ENCODE measurements around the gene OR2T34. TPM values are rescaled to one million over a fixed set of nuclear protein-coding genes. Genes with fewer than 3 reads are reported as not detected.
"Not testable (repeated sequence)": the region's sequence is repeated elsewhere in the genome, so short reads cannot be mapped to it uniquely, and the experiment has no call there.

OR2T34 gene
- total RNA-seq, 2 donors from 2014 or later, result not detected

DNA sequence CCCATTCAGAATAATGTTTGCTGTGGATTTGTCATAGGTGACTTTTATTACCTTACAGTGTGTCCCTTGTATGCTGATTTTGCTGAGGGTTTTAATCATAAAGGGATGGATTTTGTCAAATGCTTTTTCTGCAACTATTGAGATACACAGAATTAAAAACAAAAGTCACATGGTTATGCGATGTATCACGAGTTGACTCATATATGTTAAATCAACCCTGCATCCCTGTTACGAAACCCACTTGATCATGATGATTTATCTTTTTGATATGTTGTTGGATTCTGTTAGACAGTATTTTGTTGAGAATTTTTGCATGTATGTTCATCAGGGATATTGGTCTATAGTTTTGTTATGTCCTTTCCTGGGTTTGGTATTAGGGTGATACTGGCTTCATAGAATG lies 10.7 kb upstream of the OR2T34 start:
- Mint-ChIP-seq H3K27ac (no peak overlapping the region), H3K9me3 (peaks cover 2% of the 10 kb centered on the region), H3K27me3 (peaks cover 7 to 11% of the 10 kb centered on the region in 2 donors)

DNA sequence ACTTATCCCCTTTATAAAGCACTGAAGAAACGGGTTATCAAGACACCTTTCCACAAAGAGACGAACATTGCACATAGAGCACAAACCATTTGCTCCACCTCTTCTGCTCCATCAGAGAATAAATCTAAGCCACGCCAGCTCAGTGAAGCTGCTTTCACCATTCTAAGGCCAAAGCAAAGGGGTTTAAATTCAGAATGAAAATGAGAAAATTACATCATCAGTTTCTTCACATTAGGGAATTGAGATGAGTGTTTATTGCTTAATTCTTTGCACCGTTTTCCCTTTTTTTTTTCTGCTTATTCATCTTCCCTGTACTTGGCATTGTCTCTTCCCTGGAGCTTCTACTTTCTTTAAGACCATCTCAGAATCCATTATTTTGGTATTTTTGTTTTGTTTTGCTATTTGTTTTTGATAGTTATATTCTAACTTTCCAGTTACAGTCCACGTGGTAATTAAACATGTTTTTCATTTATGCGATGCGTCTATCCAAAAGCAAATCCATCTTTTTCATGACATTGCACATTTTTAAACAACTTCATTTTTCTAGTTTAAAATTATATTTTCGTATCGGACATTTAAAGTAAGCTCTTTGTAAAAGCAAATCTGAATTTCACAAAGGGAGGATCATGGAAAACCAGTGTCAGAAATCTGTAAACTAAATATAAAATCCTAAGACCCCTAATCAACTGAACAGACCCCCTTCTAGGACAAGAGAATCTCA lies 1.9 kb upstream of the OR2T34 start:
- no peaks in the 10 kb centered on the region for H3K4me1 Mint-ChIP-seq (ENCODE audit: low read depth in 2 of 2)
- H3K9me3 Mint-ChIP-seq, result no peaks in the 10 kb centered on the region
- DNase-seq (ENCODE audit: low spot score), result no peak
- no peak overlapping the region for H3K27ac Mint-ChIP-seq
- H3K4me3 Mint-ChIP-seq, result no peak overlapping the region
- no peaks in the 10 kb centered on the region for H3K27me3 Mint-ChIP-seq
- ATAC-seq, result no peak
- H3K36me3 Mint-ChIP-seq, result no peaks in the 10 kb centered on the region

More for the DNA sequence above, 10.7 kb upstream of the OR2T34 start:
- H3K4me3 Mint-ChIP-seq, result no peak overlapping the region
- ATAC-seq, result no peak
- H3K4me1 Mint-ChIP-seq (ENCODE audit: low read depth in 2 of 2), result no peaks in the 10 kb centered on the region
- DNase-seq (ENCODE audit: low spot score), result no peak
- H3K36me3 Mint-ChIP-seq, result no peaks in the 10 kb centered on the region

DNA sequence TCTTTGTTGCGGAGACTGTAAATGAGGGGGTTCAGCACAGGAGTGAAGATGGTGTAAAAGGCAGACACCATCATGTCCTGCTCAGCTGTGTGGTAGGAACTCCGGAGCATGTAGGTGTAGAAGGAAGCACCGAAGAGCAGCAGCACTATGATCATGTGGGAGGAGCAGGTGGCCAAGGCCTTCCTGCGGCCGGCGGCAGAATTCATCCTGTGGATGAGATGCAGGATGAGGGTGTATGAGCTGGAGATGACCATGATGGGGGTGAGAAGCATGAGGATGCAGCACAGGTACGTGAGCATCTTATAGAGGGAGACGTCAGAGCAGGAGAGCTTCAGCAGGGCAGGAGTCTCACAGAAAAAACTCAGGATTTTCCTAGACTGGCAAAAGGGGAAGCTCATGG lies 701 bp downstream of the OR2T34 start:
- H3K36me3 Mint-ChIP-seq; ATAC-seq; H3K4me3 Mint-ChIP-seq; H3K4me1 Mint-ChIP-seq (ENCODE audit: low read depth in 2 of 2); H3K27ac Mint-ChIP-seq; H3K9me3 Mint-ChIP-seq; DNase-seq (ENCODE audit: low spot score); H3K27me3 Mint-ChIP-seq: not testable (repeated sequence)

DNA sequence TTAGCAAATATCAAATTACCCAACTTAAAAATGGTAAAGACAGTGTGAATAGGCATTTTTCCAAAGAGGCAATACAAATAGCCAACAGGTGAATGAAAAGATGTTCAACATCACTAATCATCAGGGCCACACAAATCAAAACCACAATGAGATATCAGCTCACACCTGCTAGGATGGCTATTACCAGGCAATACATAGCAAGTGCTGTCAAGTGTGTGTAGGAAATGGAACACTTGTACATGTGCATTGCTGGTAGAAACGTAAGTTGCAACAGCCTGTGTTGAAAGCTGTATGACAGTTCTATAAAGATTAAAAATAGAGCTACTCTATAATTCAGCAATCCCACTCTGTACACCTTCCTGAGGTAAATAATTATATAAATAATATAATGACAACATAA lies 2.5 kb downstream of the OR2T34 start:
- not testable (repeated sequence) for ATAC-seq; H3K36me3 Mint-ChIP-seq; H3K4me1 Mint-ChIP-seq (ENCODE audit: low read depth in 2 of 2); H3K27ac Mint-ChIP-seq; DNase-seq (ENCODE audit: low spot score); H3K4me3 Mint-ChIP-seq; H3K9me3 Mint-ChIP-seq; H3K27me3 Mint-ChIP-seq

DNA sequence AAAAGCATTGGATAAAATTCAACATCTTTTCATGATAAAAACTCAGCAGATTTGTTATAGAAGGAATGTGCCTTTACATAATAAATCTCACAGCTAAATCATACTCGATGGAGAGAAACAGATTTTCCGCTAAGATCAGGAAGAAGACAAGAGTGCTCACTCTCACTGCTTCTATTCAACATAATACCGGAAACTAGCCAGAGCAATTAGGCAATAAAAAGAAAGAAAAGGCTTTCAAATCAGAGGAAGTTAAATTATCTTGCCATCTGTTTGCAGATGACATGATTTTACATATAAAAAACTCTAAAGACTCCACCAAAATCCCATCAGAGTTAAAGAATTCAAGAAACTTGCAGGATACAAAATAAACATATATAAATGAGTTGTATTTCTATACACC lies 3.7 kb downstream of the OR2T34 start:
- not testable (repeated sequence) for ATAC-seq; H3K27ac Mint-ChIP-seq; DNase-seq (ENCODE audit: low spot score); H3K36me3 Mint-ChIP-seq; H3K4me1 Mint-ChIP-seq (ENCODE audit: low read depth in 2 of 2); H3K27me3 Mint-ChIP-seq; H3K9me3 Mint-ChIP-seq; H3K4me3 Mint-ChIP-seq

DNA sequence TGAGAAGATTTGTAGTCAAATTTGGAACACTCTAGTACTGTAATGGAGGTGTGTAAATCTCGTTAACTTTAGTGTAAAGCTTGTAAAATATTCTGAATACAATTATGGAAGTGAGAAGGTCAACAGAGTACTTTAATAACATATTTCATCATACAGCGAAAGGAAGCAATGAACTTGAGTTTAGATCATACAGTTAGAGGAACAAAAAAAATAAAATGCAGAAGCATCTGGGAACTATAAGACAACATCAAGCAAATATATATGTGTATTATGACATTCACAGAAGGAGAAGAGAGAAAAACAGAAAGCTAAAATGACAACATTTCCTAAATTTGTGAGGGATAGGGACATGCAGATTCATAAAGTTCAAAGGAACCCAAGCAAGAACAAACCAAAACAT lies 5.5 kb downstream of the OR2T34 start:
- H3K4me3 Mint-ChIP-seq; H3K9me3 Mint-ChIP-seq; DNase-seq (ENCODE audit: low spot score); ATAC-seq; H3K27ac Mint-ChIP-seq; H3K4me1 Mint-ChIP-seq (ENCODE audit: low read depth in 2 of 2); H3K27me3 Mint-ChIP-seq; H3K36me3 Mint-ChIP-seq: not testable (repeated sequence)

DNA sequence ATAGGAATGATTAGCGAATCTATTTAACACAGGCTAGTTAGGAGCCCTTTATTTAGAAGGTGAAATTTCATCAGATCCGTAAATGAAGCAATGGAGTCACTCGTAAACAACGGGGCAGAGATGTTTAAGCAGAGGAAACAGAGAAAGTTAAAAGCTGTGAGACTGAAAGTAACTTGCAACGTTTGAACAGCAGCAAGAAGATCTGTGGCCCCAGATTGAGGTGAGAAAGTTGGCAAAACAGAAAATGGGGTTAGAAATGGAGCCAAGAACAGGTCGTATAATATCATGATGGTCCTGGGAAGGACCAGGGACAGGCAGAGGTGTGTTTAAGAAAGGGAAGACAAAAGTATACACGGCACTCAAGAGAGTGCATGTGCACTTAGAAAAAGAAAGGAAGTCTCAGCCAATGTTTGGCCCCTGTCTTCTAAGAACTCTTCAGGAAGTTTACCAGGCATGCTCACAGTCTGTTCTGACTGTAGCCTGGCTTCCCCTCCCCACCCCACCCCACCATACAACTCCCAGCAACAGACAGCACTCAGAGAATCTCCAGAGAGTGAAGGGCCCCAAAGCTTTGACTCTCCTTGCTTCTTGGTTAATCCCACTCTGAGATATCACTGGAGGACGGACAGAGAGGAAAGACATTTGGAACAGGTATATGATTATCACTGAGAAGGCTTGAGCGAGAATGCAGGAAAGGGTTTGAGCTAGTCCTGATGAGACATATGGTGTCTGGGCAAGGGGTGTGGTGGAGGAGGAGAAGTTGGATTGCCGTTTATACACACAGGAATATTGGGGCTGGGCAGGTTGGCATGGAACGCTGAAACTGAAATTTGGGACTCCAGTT lies 8.8 kb downstream of the OR2T34 start:
- not testable (repeated sequence) for DNase-seq (ENCODE audit: low spot score); H3K9me3 Mint-ChIP-seq
- ATAC-seq, result peak in 1 of 2 donors; percentile 82

DNA sequence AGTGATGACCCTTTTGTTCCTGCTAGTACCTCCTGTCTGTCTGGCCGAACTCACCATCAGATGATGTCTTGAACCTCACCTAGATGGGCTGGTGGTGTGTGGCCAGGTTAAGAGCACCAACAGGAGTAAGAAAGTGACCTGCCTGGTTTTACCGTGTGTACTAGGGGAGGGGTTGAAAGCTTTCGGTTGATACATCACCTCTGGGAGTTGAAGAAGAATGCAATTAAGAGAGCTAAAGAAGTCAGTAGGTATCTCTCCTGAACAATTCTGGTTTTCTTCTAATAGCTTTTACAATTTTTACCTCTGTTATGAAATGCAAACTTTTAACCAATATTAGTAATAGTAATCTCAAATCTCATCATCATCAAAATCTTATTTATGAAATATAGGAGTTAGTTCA lies 11.9 kb downstream of the OR2T34 start, which contains the start of gene OR2T29:
OR2T29 (minus strand) TSS at position 101 of the 400 bp plus-strand sequence. CDS start 3,281 bp downstream, outside the sequence.
- H3K36me3 Mint-ChIP-seq; H3K4me3 Mint-ChIP-seq; H3K9me3 Mint-ChIP-seq; DNase-seq (ENCODE audit: low spot score); H3K27me3 Mint-ChIP-seq; H3K4me1 Mint-ChIP-seq (ENCODE audit: low read depth in 2 of 2); ATAC-seq; H3K27ac Mint-ChIP-seq: not testable (repeated sequence)

More for the DNA sequence above, 8.8 kb downstream of the OR2T34 start:
- Mint-ChIP-seq H3K4me3 (peak overlapping the region; percentile 76), H3K27ac (peak overlapping the region; percentile 19 to 47)
- not testable (repeated sequence) for H3K4me1 Mint-ChIP-seq (ENCODE audit: low read depth in 2 of 2); H3K27me3 Mint-ChIP-seq; H3K36me3 Mint-ChIP-seq

DNA sequence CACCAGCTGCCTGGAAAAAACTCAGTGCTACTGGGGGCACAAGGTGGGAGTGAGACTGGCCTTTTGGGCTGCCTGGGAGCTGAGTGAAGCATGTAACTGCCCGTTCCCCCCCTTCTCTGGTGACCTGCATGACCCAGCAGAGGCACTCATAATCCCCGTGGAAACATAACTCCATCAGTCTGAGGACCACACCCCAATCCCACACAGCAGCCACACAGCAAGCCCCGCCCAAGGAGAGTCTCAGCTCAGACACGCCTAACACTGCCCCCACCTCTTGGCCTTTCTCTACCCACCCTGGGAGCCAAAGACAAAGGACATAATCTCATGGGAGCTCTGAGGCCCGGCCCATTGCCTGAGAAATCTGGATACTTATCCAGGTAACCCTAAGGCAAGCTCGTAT lies 23.5 kb downstream of the OR2T34 start:
- H3K4me1 Mint-ChIP-seq (ENCODE audit: low read depth in 2 of 2); H3K36me3 Mint-ChIP-seq; DNase-seq (ENCODE audit: low spot score); H3K9me3 Mint-ChIP-seq; H3K27me3 Mint-ChIP-seq; H3K4me3 Mint-ChIP-seq; H3K27ac Mint-ChIP-seq: not testable (repeated sequence)
- ATAC-seq, result peak in 1 of 2 donors; percentile 32

DNA sequence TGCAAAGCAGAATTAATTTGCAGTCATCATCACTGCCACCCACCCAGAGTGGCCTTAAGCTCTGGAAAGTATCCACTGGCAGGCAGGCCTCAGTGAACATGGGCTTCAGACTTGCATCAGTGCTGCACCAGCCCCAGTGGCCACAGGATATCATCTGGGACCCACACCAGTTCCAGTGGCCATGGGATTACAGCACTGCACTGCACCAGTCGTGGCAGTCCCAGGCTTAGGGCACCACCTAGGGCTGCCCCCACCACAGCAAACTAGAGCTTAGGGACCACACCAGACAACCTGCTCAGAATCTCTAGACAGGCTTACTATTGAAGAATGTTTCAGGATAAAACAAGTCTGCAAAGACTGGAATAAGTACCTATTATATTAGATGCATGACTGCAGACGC lies 27.2 kb downstream of the OR2T34 start:
- H3K4me3 Mint-ChIP-seq; H3K27me3 Mint-ChIP-seq; H3K27ac Mint-ChIP-seq; H3K36me3 Mint-ChIP-seq; H3K9me3 Mint-ChIP-seq; ATAC-seq; DNase-seq (ENCODE audit: low spot score); H3K4me1 Mint-ChIP-seq (ENCODE audit: low read depth in 2 of 2): not testable (repeated sequence)

DNA sequence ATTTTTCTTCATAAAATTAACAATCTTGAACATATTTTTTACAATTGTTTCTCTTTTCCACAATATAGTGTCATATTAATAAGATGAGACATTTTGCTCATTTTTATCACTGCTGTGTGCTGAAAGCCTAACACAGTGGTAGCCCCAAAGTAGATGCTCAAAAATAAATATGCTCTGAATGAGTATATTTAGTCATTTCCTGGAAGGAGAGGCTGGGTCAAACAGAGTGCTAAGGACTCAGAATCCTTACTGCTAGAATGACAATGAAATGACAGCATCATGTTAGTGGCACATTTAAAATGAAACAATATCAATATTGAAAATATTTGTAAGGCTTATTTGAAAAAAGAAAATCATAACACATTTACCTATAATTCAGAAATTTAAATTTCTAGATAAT lies 37.1 kb downstream of the OR2T34 start:
- H3K36me3 Mint-ChIP-seq; H3K27ac Mint-ChIP-seq; H3K4me1 Mint-ChIP-seq (ENCODE audit: low read depth in 2 of 2); ATAC-seq; H3K27me3 Mint-ChIP-seq; H3K4me3 Mint-ChIP-seq; H3K9me3 Mint-ChIP-seq; DNase-seq (ENCODE audit: low spot score): not testable (repeated sequence)

Other genes with a start within 250 kb of the OR2T34 start
- gene OR14C36, start 226.0 kb downstream of the OR2T34 start, total RNA-seq, result not detected
- not detected for gene OR2T4, start 213.1 kb downstream of the OR2T34 start, total RNA-seq
- gene OR2T6, start 199.0 kb downstream of the OR2T34 start, total RNA-seq, result not detected
- not detected for gene OR2T1, start 171.7 kb downstream of the OR2T34 start, total RNA-seq
- not detected for gene OR2T2, start 129.1 kb downstream of the OR2T34 start, total RNA-seq
- gene OR2T3, start 101.4 kb downstream of the OR2T34 start, total RNA-seq, result under 1 TPM in 1 of 2 donors, not detected in 1; 0.47 TPM
- gene OR2T5, start 86.2 kb downstream of the OR2T34 start, total RNA-seq, result not detected
- gene OR2G6, start 66.7 kb downstream of the OR2T34 start, total RNA-seq, result not detected
- not detected for gene OR2T29, start 12.0 kb downstream of the OR2T34 start, total RNA-seq
- not detected for gene OR2T10, start 22.9 kb upstream of the OR2T34 start, total RNA-seq
- not detected for gene OR2T11, start 60.3 kb upstream of the OR2T34 start, total RNA-seq
- not detected for gene OR2T35, start 70.5 kb upstream of the OR2T34 start, total RNA-seq
- not detected for gene OR2T27, start 80.8 kb upstream of the OR2T34 start, total RNA-seq
- not detected for gene OR14I1, start 128.0 kb upstream of the OR2T34 start, total RNA-seq
- not detected for gene LYPD8, start 181.0 kb upstream of the OR2T34 start, total RNA-seq

All from natural killer cell treated with Interleukin-12 subunit alpha and Interleukin-12 subunit beta and Interleukin-15 and Interleukin-18, amount 100 ng/mL, for 72 hours (primary cell).